H1 (cell line): ENCODE results near the gene GCK. TPM values are rescaled to one million over a fixed set of nuclear protein-coding genes. Genes with fewer than 3 reads are reported as not detected.

ENCODE experiments used
- CTCF ChIA-PET: fragments of 300-600 bp; sonication (Branson Sonifier 250); formaldehyde crosslinking; loops from one replicate; lab custom pipeline; 2021; ENCODE audit not compliant: partially characterized antibody; lab: Charles Lee
- POLR2A ChIA-PET: fragments of 300-600 bp; sonication (Branson Sonifier 250); formaldehyde crosslinking; loops from one replicate; lab custom pipeline; 2021; ENCODE audit warnings: inconsistent platforms; ENCODE audit not compliant: partially characterized antibody; lab: Charles Lee
- DNase-seq, 2 experiments: peaks; one replicate each; pipeline versions ENCODE4 v3.0.0 to v3.0.0-alpha.2; 2010 to 2022; ENCODE audit warnings: low spot score in 2 of 2, low read depth in 1 of 2, mixed read lengths in 1 of 2
- FAIRE-seq: peaks from 2 replicates; lab custom pipeline; 2011; peaks lifted over from hg19 to GRCh38; lab: Jason Lieb, UNC
- H2AFZ ChIP-seq: 2 replicates; pipeline ENCODE4 v1.8.1; 2012; ENCODE audit warnings: low read length, inconsistent platforms
- H2AK5ac ChIP-seq: 2 replicates; pipeline ENCODE4 v1.6.1; 2013; ENCODE audit warnings: low read depth, low read length
- H2BK120ac ChIP-seq: replicated peaks from 2 replicates; pipeline ENCODE3; 2013; ENCODE audit warnings: low read depth, low read length, inconsistent platforms
- H2BK12ac ChIP-seq: 2 replicates; pipeline ENCODE4 v1.6.1; 2013; ENCODE audit warnings: low read depth, low read length
- H2BK15ac ChIP-seq: 2 replicates; pipeline ENCODE4 v1.6.1; 2013; ENCODE audit warnings: low read length
- H2BK20ac ChIP-seq: 2 replicates; pipeline ENCODE4 v1.6.1; 2013; ENCODE audit warnings: low read length
- H2BK5ac ChIP-seq: 2 replicates; pipeline ENCODE4 v1.6.1; 2013; ENCODE audit warnings: low read depth, low read length
- H3K14ac ChIP-seq: 2 replicates; pipeline ENCODE4 v1.6.1; 2013; ENCODE audit warnings: inconsistent platforms; ENCODE audit not compliant: insufficient read length
- H3K18ac ChIP-seq: 2 replicates; pipeline ENCODE4 v1.6.1; 2013; ENCODE audit warnings: low read length; ENCODE audit errors: extremely low read depth
- H3K23ac ChIP-seq: 2 replicates; pipeline ENCODE4 v1.6.1; 2013; ENCODE audit warnings: inconsistent platforms; ENCODE audit not compliant: insufficient read length
- H3K23me2 ChIP-seq: 2 replicates; pipeline ENCODE4 v1.6.1; 2013; ENCODE audit warnings: low read depth, low read length
- H3K27ac ChIP-seq: 2 replicates; pipeline ENCODE4 v1.6.1; 2011; ENCODE audit warnings: low read depth, low read length, inconsistent platforms
- H3K27me3 ChIP-seq, 4 experiments: replicated peaks in 1 of 4; 1 replicate in 1 of 4; 2 replicates in 3 of 4; pipeline versions ENCODE4 v1.6.1 to v1.8.1; 2011 to 2013; ENCODE audit warnings: low read length in 3 of 4, mild to moderate bottlenecking in 3 of 4, inconsistent platforms in 2 of 4, mixed read lengths in 2 of 4, moderate library complexity in 1 of 4; ENCODE audit not compliant: control insufficient read depth in 3 of 4, insufficient read depth in 3 of 4; ENCODE audit errors: extremely low read depth in 1 of 4
- H3K36me3 ChIP-seq, 4 experiments: 2 replicates each; pipeline versions ENCODE4 v1.6.1 to v1.8.1; 2011 to 2013; ENCODE audit warnings: mild to moderate bottlenecking in 4 of 4, low read length in 3 of 4, moderate library complexity in 2 of 4, control low read depth in 1 of 4, inconsistent platforms in 1 of 4; ENCODE audit not compliant: insufficient read depth in 4 of 4, control insufficient read depth in 2 of 4
- H3K4ac ChIP-seq: replicated peaks from 2 replicates; pipeline ENCODE3; 2013; ENCODE audit warnings: low read length, low read depth, mixed read lengths, inconsistent platforms; ENCODE audit not compliant: insufficient read length
- H3K4me1 ChIP-seq, 4 experiments: replicated peaks in 1 of 4; 1 replicate in 1 of 4; 2 replicates in 3 of 4; pipeline versions ENCODE4 v1.6.1 to v1.8.1; 2011 to 2013; ENCODE audit warnings: low read length in 3 of 4, inconsistent platforms in 2 of 4, mixed read lengths in 1 of 4; ENCODE audit not compliant: insufficient read depth in 4 of 4, control insufficient read depth in 3 of 4
- H3K4me2 ChIP-seq, 2 experiments: 2 replicates each; pipeline versions ENCODE4 v1.6.1 to v1.8.1; 2011 to 2013; ENCODE audit warnings: low read depth in 2 of 2, low read length in 2 of 2, control low read depth in 1 of 2, inconsistent platforms in 1 of 2, mild to moderate bottlenecking in 1 of 2; ENCODE audit not compliant: insufficient read depth in 1 of 2
- H3K4me3 ChIP-seq, 4 experiments: fragments of 200-600, 300-600 bp in 1 of 4; sonication (generic), shearing (Covaris generic), sonication (Bioruptor Twin) in 1 of 4; 2 replicates each; pipeline versions ENCODE4 v1.5.1 to v1.8.1; 2011 to 2016; ENCODE audit warnings: low read length in 4 of 4, low read depth in 3 of 4, control low read depth in 2 of 4, inconsistent platforms in 2 of 4, mild to moderate bottlenecking in 2 of 4, mixed read lengths in 1 of 4, moderate library complexity in 1 of 4; ENCODE audit not compliant: insufficient read depth in 2 of 4; ENCODE audit errors: extremely low read depth in 1 of 4
- H3K56ac ChIP-seq: replicated peaks from 2 replicates; pipeline ENCODE3; 2013; ENCODE audit warnings: low read depth, mild to moderate bottlenecking, mixed read lengths, low read length, inconsistent platforms; ENCODE audit not compliant: insufficient read length
- H3K79me1 ChIP-seq: 2 replicates; pipeline ENCODE4 v1.6.1; 2013; ENCODE audit warnings: low read depth, low read length, control low read depth
- H3K79me2 ChIP-seq, 2 experiments: 2 replicates each; pipeline versions ENCODE4 v1.6.1 to v1.8.1; 2012 to 2013; ENCODE audit warnings: low read length in 2 of 2, mild to moderate bottlenecking in 2 of 2, inconsistent platforms in 1 of 2; ENCODE audit not compliant: insufficient read depth in 2 of 2, control insufficient read depth in 1 of 2
- H3K9ac ChIP-seq, 4 experiments: replicated peaks in 1 of 4; 1 replicate in 1 of 4; 2 replicates in 3 of 4; pipeline versions ENCODE4 v1.6.1 to v1.8.1; 2011 to 2013; ENCODE audit warnings: low read depth in 3 of 4, low read length in 3 of 4, control low read depth in 2 of 4, mild to moderate bottlenecking in 2 of 4, moderate library complexity in 2 of 4, inconsistent platforms in 1 of 4; ENCODE audit errors: extremely low read depth in 1 of 4
- H3K9me3 ChIP-seq, 2 experiments: 2 replicates each; pipeline versions ENCODE4 v1.6.1 to v1.8.1; 2012 to 2013; ENCODE audit warnings: mild to moderate bottlenecking in 2 of 2, moderate library complexity in 2 of 2, control low read depth in 1 of 2, inconsistent platforms in 1 of 2, low read depth in 1 of 2, low read length in 1 of 2, mixed read lengths in 1 of 2; ENCODE audit not compliant: insufficient read depth in 2 of 2
- H4K20me1 ChIP-seq, 2 experiments: replicated peaks in 1 of 2; 2 replicates each; pipeline versions ENCODE3 to v1.8.1; 2011 to 2013; ENCODE audit warnings: inconsistent platforms in 2 of 2, low read length in 2 of 2, mild to moderate bottlenecking in 1 of 2; ENCODE audit not compliant: insufficient read depth in 2 of 2, control insufficient read depth in 1 of 2
- H4K5ac ChIP-seq: 2 replicates; pipeline ENCODE4 v1.6.1; 2013; ENCODE audit warnings: low read length, low read depth, mixed read lengths, inconsistent platforms; ENCODE audit not compliant: insufficient read length
- H4K8ac ChIP-seq: 2 replicates; pipeline ENCODE4 v1.8.0; 2013; ENCODE audit warnings: mild to moderate bottlenecking, moderate library complexity, low read length, inconsistent platforms; ENCODE audit not compliant: insufficient read depth; ENCODE audit errors: extremely low read depth
- H4K91ac ChIP-seq: replicated peaks from 2 replicates; pipeline ENCODE3; 2013; ENCODE audit warnings: low read length, mixed read lengths, inconsistent platforms; ENCODE audit not compliant: insufficient read length
- SIN3A ChIP-seq, 2 experiments: IDR thresholded peaks in 1 of 2; conservative IDR thresholded peaks in 1 of 2; 2 replicates each; pipeline ENCODE4 v1.6.1; 2011 to 2012; ENCODE audit warnings: low read length in 2 of 2, improper control_type of control experiment in 1 of 2, low read depth in 1 of 2, mild to moderate bottlenecking in 1 of 2
- WGBS, 2 experiments: shearing (Covaris generic) in 1 of 2; methylation state at CpG; one replicate each; pipeline versions ENCODE4 v1.1.6 to v1.1.7; 2013 to 2015; ENCODE audit warnings: low lambda C conversion rate in 2 of 2, mixed read lengths in 2 of 2, inconsistent platforms in 1 of 2, low coverage in 1 of 2, missing lambda C conversion rate in 1 of 2; ENCODE audit not compliant: insufficient replicate concordance in 2 of 2, insufficient coverage in 1 of 2, insufficient read length in 1 of 2; ENCODE audit errors: extremely low coverage in 1 of 2, missing lambda C conversion rate in 1 of 2; 5-methylcytosine and 5-hydroxymethylcytosine counted together
- polyA plus RNA-seq, 7 experiments: library from polyadenylated mRNA; depleted of rRNA in 3 of 7; stranded (reverse) in 5 of 7; unstranded in 2 of 7; fragments of >200 nt in 5 of 7; fragments of 200-250 nt in 2 of 7; gene quantifications; 1 replicate in 5 of 7; 2 replicates in 1 of 7; 4 replicates in 1 of 7; pipeline versions ENCODE4 v1.2.1 to v1.2.3, GENCODE V29; 2011 to 2013; ENCODE audit warnings: missing spikeins in 2 of 7, mixed read lengths in 2 of 7
- total RNA-seq: library from RNA; stranded (reverse); fragmentation: NEBNext Ultra II Directional; extraction: Animal tissue kit (Norgen Biotek cat#: 25700); gene quantifications from 2 replicates; pipeline ENCODE4 v1.2.1, GENCODE V29; 2021

GCK gene
- total and polyA plus RNA-seq, 2 of the 8 experiments (the other 6 are each of a cell fraction or from before 2014, with no cell fraction given), result 2.4 to 4.9 TPM

GRCh38 chr7:44230286-44230685 is 41.0 kb upstream of the GCK start:
- no peak overlapping the region for H3K9ac ChIP-seq
- H4K20me1 ChIP-seq, result no peaks in the 10 kb centered on the region
- H4K5ac ChIP-seq, result no peak overlapping the region
- 0 out of 7 replicates have a peak, but pooled peaks cover 0 to 4% (median 0%) of the 10 kb centered on the region in 4 experiments for H3K4me1 ChIP-seq
- CTCF ChIA-PET, result interaction anchor here (0.6 to 2.1 kb wide), 3 partner anchors 14 to 163 kb away, joined by 3 to 5 read pairs (median 3); no protein-coding TSS in a partner anchor
- no peaks in the 10 kb centered on the region for H3K36me3 ChIP-seq
- H4K8ac ChIP-seq, result no peak overlapping the region; the same call in 1 of the 2 replicates
- H3K79me2 ChIP-seq, result no peaks in the 10 kb centered on the region
- no peak overlapping the region for H2BK15ac ChIP-seq
- H3K4me2 ChIP-seq, result no peak overlapping the region
- no peak overlapping the region for H2BK12ac ChIP-seq
- no peaks in the 10 kb centered on the region; the same call in 1 of the 2 replicates for H3K23me2 ChIP-seq
- no peak overlapping the region for H4K91ac ChIP-seq
- no peak overlapping the region for H3K4ac ChIP-seq
- H3K23ac ChIP-seq, result no peak overlapping the region
- H2AK5ac ChIP-seq, result no peak overlapping the region
- H3K27me3 ChIP-seq, result no peaks in the 10 kb centered on the region
- no peak overlapping the region for H3K27ac ChIP-seq
- H3K56ac ChIP-seq, result no peak overlapping the region
- no peak overlapping the region for H2BK5ac ChIP-seq
- no peak overlapping the region for H3K18ac ChIP-seq
- FAIRE-seq (no peak), DNase-seq (no peak)
- POLR2A ChIA-PET, result interaction anchor here (1.1 to 1.4 kb wide), 2 partner anchors 8 to 12 kb away, joined by 3 to 5 read pairs; no protein-coding TSS in a partner anchor
- H3K9me3 ChIP-seq, result no peaks in the 10 kb centered on the region
- H2AFZ ChIP-seq, result no peak overlapping the region
- H2BK120ac ChIP-seq, result no peak overlapping the region
- TF ChIP-seq SIN3A (conservative IDR thresholded peaks at IDR 0.05 in 1 of 2, IDR thresholded peaks at IDR 0.05 in 1 of 2; ENCODE audit: low read depth in 1 of 2, low read length in 2 of 2), result no peak
- H2BK20ac ChIP-seq, result no peak overlapping the region
- no peak overlapping the region for H3K4me3 ChIP-seq
- no peak overlapping the region for H3K14ac ChIP-seq
- no peaks in the 10 kb centered on the region for H3K79me1 ChIP-seq
- 94% methylated on average over 7 of the region's 7 CpGs; no CpG with 5 or more reads in 1 of the 2 experiments for WGBS, 2 experiments
